SU-DHL-6 (cell line): ENCODE measurements around the gene NCMAP.

Source experiments
- H2AFZ ChIP-seq: fragments of 200-600 bp; sonication (generic); 2 replicates; pipeline ENCODE4 v1.6.1; 2014; ENCODE audit warnings: low read depth, mild to moderate bottlenecking, moderate library complexity, mixed read lengths, antibody characterized with exemption, low read length; ENCODE audit not compliant: severe bottlenecking
- H3F3A ChIP-seq: fragments of 200-600 bp; shearing (Covaris generic); 2 replicates; pipeline ENCODE4 v1.6.0; 2016; ENCODE audit warnings: antibody characterized with exemption, mild to moderate bottlenecking; ENCODE audit not compliant: insufficient read depth
- H3K27ac ChIP-seq: fragments of 200-600 bp; sonication (generic); 2 replicates; pipeline ENCODE4 v1.5.1; 2016; ENCODE audit warnings: low read depth, mild to moderate bottlenecking, low read length, moderate library complexity, mixed read lengths
- H3K27me3 ChIP-seq: fragments of 200-600 bp; sonication (generic), shearing (Covaris generic); 2 replicates; pipeline ENCODE4 v1.6.0; 2014; ENCODE audit warnings: mild to moderate bottlenecking, low read length
- H3K36me3 ChIP-seq: fragments of 200-600 bp; sonication (generic); 2 replicates; pipeline ENCODE4 v1.6.1; 2014; ENCODE audit warnings: mild to moderate bottlenecking, low read length, mixed read lengths
- H3K4me2 ChIP-seq: fragments of 300-600, 200-600 bp; shearing (Covaris generic), sonication (generic); 2 replicates; pipeline ENCODE4 v1.6.0; 2014; ENCODE audit warnings: low read length, low read depth, mild to moderate bottlenecking; ENCODE audit not compliant: poor library complexity, severe bottlenecking
- H3K4me3 ChIP-seq: fragments of 200-600 bp; sonication (generic); 2 replicates; pipeline ENCODE4 v1.5.1; 2014; ENCODE audit warnings: antibody characterized with exemption, low read length, mild to moderate bottlenecking, mixed read lengths; ENCODE audit not compliant: insufficient read depth, poor library complexity, severe bottlenecking
- H3K79me2 ChIP-seq: fragments of 200-600 bp; sonication (generic); 2 replicates; pipeline ENCODE4 v1.6.1; 2014; ENCODE audit warnings: mild to moderate bottlenecking, low read length, moderate library complexity; ENCODE audit not compliant: insufficient read depth
- H3K9ac ChIP-seq: fragments of 200-600 bp; sonication (generic); 2 replicates; pipeline ENCODE4 v1.7.0; 2014; ENCODE audit warnings: mild to moderate bottlenecking, low read length
- H3K9me2 ChIP-seq: fragments of 200-600 bp; sonication (generic); replicated peaks from 2 replicates; pipeline ENCODE4 v1.6.1; 2014; ENCODE audit warnings: low read length; ENCODE audit not compliant: insufficient read depth
- H3K9me3 ChIP-seq: fragments of 200-600 bp; sonication (generic); 2 replicates; pipeline ENCODE4 v1.6.1; 2014; ENCODE audit warnings: low read length, mixed read lengths; ENCODE audit not compliant: insufficient read depth
- H4K20me1 ChIP-seq: fragments of 200-600 bp; sonication (generic); 2 replicates; pipeline ENCODE4 v1.6.1; 2014; ENCODE audit warnings: low read depth, mild to moderate bottlenecking, antibody characterized with exemption, low read length, moderate library complexity, mixed read lengths
- CTCF ChIP-seq: fragments of 200-600 bp; sonication (generic); IDR thresholded peaks from one replicate; pipeline ENCODE4 v1.5.1; 2017; ENCODE audit warnings: antibody characterized with exemption, mild to moderate bottlenecking, low read length, moderate library complexity; ENCODE audit not compliant: insufficient read depth, poor library complexity, severe bottlenecking
- EZH2phosphoT487 ChIP-seq: fragments of 200-600 bp; sonication (generic), shearing (Covaris generic); conservative IDR thresholded peaks from 2 replicates; pipeline ENCODE4 v1.6.1; 2018; ENCODE audit warnings: mild to moderate bottlenecking, antibody characterized with exemption, low read length, moderate library complexity, mixed read lengths

NCMAP gene

GRCh38 chr1:24544239-24544638 lies 11.6 kb upstream of the NCMAP start:
- no peaks in the 10 kb centered on the region for H3K79me2 ChIP-seq
- H3F3A ChIP-seq = peaks cover 47% of the 10 kb centered on the region
- no peak overlapping the region for H3K9ac ChIP-seq
- H3K27me3 ChIP-seq = no peaks in the 10 kb centered on the region
- H3K27ac ChIP-seq = no peak overlapping the region
- no peaks in the 10 kb centered on the region for H3K36me3 ChIP-seq
- TF ChIP-seq EZH2phosphoT487 (no peak), CTCF (no peak)
- no peaks in the 10 kb centered on the region for H4K20me1 ChIP-seq
- H3K9me2 ChIP-seq = no peaks in the 10 kb centered on the region
- no peak overlapping the region for H3K4me2 ChIP-seq
- H2AFZ ChIP-seq = no peak overlapping the region
- no peaks in the 10 kb centered on the region for H3K9me3 ChIP-seq
- H3K4me3 ChIP-seq = no peak overlapping the region

DNA sequence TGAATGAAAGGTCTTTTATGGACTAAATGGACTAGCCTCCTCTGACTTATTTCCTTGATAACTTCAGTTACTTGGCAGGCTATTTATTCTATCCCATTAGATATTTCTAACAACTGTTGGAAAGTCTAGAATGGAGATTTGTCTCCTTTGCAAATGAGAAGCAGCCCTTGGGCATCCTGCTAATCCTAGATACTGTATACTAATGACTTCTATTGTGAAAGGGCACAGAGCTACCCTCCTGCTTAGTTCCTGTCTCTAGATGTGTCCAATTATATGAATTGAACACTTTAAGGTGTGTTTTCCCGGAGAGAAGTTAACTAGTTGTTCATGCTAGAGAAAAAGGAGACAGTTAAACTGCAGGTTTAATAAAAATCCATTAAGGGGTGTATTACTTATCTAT lies 10.2 kb upstream of the NCMAP start:
- no peaks in the 10 kb centered on the region for H3K27me3 ChIP-seq
- H2AFZ ChIP-seq = no peak overlapping the region
- no peaks in the 10 kb centered on the region for H3K36me3 ChIP-seq
- H3K27ac ChIP-seq = no peak overlapping the region
- H3F3A ChIP-seq = peaks cover 33% of the 10 kb centered on the region
- no peaks in the 10 kb centered on the region for H3K9me3 ChIP-seq
- H3K79me2 ChIP-seq = no peaks in the 10 kb centered on the region
- TF ChIP-seq CTCF = no peak
- TF ChIP-seq EZH2phosphoT487 = no peak
- no peak overlapping the region for H3K4me3 ChIP-seq
- H4K20me1 ChIP-seq = no peaks in the 10 kb centered on the region
- no peak overlapping the region for H3K9ac ChIP-seq
- no peak overlapping the region for H3K4me2 ChIP-seq
- H3K9me2 ChIP-seq = no peaks in the 10 kb centered on the region

DNA sequence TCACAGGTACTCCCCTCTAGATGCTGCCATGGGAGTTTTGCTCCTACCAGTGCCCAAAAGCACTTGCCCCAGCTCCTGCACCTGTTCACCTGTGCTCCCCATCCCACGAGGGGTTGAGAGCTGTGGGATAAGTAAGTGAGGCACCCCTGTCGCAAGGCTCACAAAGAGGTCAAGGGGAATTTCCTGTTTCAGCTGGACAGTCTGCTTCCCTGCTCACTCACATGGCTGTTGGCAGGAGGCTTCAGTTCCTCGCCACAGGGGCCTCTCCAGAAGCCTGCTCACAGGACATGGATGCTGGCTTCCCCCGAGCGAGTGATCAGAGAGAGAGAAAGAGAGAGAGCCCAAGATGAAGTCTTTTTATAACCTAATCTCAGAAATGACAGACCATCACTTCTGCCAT lies 8.7 kb upstream of the NCMAP start:
- Histone ChIP-seq H3K27me3 (no peaks in the 10 kb centered on the region), H3K79me2 (no peaks in the 10 kb centered on the region), H4K20me1 (no peaks in the 10 kb centered on the region), H3K9me3 (no peaks in the 10 kb centered on the region), H3K36me3 (no peaks in the 10 kb centered on the region), H2AFZ (no peak overlapping the region), H3K27ac (peak overlapping the region; percentile 81), H3K9me2 (no peaks in the 10 kb centered on the region), H3F3A (peaks cover 27% of the 10 kb centered on the region), H3K9ac (no peak overlapping the region), H3K4me3 (no peak overlapping the region), H3K4me2 (peak overlapping the region; percentile 58)
- no peak for TF ChIP-seq CTCF
- TF ChIP-seq EZH2phosphoT487 = no peak
